Suprapubic skin (tissue), 4 donors: ENCODE results near the gene RAP1GAP.

ENCODE experiments used
- CTCF ChIP-seq, 2 donors: fragments of 200-600 bp in 1 of 2; fragments of 450-650 bp in 1 of 2; sonication (generic) in 1 of 2; IDR thresholded peaks; one replicate each; pipeline ENCODE4 v1.5.1; 2016 to 2019; ENCODE audit warnings: antibody characterized with exemption in 2 of 2, mild to moderate bottlenecking in 1 of 2, moderate library complexity in 1 of 2
- EP300 ChIP-seq: sonication (generic); formaldehyde crosslinking; IDR thresholded peaks from one replicate; pipeline ENCODE4 v1.6.1; 2017; ENCODE audit warnings: antibody characterized with exemption
- POLR2A ChIP-seq, 2 donors: fragments of 450-650 bp; IDR thresholded peaks; one replicate each; pipeline ENCODE4 v1.6.1; 2017; ENCODE audit warnings: antibody characterized with exemption in 2 of 2, mild to moderate bottlenecking in 2 of 2, moderate library complexity in 2 of 2
- POLR2AphosphoS5 ChIP-seq, 3 donors: sonication (generic); formaldehyde crosslinking; IDR thresholded peaks; one replicate each; pipeline ENCODE4 v1.6.1; 2017; ENCODE audit warnings: antibody characterized with exemption in 3 of 3

- TF ChIP-seq POLR2A (IDR thresholded peaks at IDR 0.05) (no peak), CTCF (IDR thresholded peaks at IDR 0.05) (no peak), EP300 (no peak), POLR2AphosphoS5 (IDR thresholded peaks at IDR 0.05) (no peak)
Measured at GRCh38 chr1:21638531-21639341, 30.4 kb downstream of the RAP1GAP start.
